HG03575 (cell line): ENCODE measurements around the gene FBLN1.
"Not testable (repeated sequence)": the region's sequence is repeated elsewhere in the genome, so short reads cannot be mapped to it uniquely, and the experiment has no call there.

Source experiments
- ATAC-seq: cut with Tn5 transposase; IDR thresholded peaks from one replicate; pipeline ENCODE4 v1.9.1; 2021; ENCODE audit not compliant: unreplicated experiment, insufficient number of reproducible peaks, low FRiP score; ENCODE audit errors: extremely low read depth

FBLN1 gene

DNA sequence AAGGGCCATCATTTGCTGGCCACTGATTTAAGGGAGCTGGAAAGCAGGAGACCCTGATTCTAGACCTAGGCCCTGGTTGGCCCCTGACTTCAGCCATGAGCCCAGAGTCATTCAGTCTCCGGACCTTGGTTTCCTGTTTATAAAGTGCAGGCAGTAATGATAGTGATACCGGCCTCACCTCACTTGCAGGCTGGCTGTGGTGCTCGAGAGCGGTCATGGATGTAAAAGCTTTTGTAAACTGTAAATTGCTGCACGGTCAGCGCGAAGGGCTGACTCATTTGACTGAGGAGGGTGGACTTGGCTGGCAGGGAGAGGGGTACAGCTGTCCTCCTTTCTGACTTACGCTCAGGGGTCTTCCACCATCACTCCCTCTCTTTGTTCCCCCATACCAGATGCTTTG, 37.4 kb downstream of the FBLN1 start:
- no peak for ATAC-seq

GRCh38 chr22:45541382-45541979, 38.8 kb downstream of the FBLN1 start:
- ATAC-seq, result no peak

- ATAC-seq, result no peak
Observed at GRCh38 chr22:45542001-45542520, 39.4 kb downstream of the FBLN1 start.

DNA sequence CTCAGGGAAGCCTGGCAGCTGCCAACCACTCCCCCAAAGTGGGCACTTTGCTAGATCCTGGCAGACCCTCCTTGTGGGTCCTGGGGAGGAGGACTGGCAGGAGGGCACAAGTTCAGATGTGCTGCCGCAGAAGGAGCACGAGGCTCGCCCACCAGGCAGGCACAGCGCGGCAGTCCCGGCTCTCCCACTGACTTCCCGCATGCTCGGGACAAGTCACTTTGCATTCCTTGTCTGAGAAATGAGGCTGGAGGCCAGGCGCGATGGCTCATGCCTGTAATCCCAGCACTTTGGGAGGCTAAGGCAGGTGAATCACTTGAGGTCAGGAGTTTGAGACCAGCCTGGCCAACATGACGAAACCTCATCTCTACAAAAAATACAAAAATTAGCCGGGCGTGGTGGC, 40.1 kb downstream of the FBLN1 start:
- not testable (repeated sequence) for ATAC-seq

- ATAC-seq, result no peak
Observed at GRCh38 chr22:45543243-45543642, 40.6 kb downstream of the FBLN1 start.

- no peak for ATAC-seq
Observed at GRCh38 chr22:45544588-45545170, 42.0 kb downstream of the FBLN1 start.

GRCh38 chr22:45546333-45547015, 43.8 kb downstream of the FBLN1 start:
- ATAC-seq, result no peak

- ATAC-seq, result no peak
Observed at GRCh38 chr22:45547016-45547345, 44.3 kb downstream of the FBLN1 start.

- no peak for ATAC-seq
Observed at GRCh38 chr22:45547731-45548130, 45.0 kb downstream of the FBLN1 start.

DNA sequence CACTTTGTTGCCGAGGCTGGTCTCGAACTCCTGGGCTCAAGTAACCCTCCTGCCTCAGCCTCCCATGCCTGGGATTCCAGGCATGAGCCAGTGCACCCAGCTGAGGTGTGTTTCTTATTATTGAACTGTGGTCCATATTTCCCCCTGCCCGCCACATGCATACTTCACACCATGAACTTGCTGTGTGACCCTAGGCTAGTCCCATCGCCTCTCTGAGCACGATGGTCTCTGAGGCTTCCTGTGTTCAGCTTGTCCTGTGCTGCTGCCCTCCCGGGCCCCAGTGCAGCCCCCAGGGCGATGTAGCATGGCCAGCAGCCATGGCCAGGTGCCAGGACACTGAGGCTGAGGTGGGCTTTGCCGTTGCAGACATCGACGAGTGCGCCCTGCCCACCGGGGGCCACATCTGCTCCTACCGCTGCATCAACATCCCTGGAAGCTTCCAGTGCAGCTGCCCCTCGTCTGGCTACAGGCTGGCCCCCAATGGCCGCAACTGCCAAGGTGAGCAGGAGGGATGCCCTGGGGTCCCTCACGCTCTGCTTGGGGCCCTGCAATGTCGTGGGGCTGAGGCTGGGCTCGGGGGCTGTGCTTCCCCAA, 45.7 kb downstream of the FBLN1 start:
- no peak for ATAC-seq

- ATAC-seq, result no peak
Observed at GRCh38 chr22:45548991-45549761, 46.5 kb downstream of the FBLN1 start.

DNA sequence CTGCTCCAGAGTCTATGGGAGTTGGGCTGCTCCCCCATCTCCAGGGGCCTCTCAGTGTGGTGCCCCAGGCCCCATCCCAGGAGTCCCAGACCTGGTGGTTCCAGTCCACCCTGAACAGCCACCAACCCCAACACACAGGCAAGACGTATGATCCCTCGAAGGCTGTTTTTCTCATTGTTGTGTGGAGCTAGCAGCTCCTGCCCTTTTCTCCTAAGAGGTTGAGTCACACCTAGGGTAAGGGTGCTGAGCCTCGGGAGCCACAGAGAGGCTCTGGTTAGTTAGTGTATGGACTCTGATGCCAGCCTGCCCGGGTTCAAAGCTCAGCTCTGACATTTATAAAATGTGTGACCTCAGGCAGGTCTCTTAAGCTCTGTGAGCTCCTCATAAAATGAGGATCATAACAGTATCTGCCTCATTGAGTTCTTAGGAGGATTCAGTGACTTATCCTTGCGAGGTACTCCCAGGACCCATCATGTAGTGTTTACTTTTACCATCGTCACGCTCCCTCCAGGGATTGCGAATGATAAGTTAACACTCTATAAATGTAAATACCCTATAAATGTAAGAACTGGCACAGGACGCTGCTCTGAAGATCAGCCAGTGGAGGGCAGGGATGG, 47.2 kb downstream of the FBLN1 start:
- ATAC-seq, result no peak

DNA sequence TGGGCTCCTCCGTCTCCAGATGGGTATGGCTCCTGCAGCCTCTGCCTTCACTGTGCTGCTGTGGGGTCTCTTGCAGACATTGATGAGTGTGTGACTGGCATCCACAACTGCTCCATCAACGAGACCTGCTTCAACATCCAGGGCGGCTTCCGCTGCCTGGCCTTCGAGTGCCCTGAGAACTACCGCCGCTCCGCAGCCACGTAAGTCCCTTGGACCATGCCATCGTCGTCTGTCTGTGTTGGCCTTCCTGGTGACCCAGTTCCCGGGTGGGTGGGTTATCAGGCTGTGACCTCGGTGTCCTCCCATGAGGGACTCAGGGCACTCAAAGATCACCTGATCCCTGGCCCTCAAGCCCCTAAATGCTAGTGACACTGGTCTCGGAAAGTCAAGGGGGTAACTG, 47.7 kb downstream of the FBLN1 start:
- no peak for ATAC-seq

DNA sequence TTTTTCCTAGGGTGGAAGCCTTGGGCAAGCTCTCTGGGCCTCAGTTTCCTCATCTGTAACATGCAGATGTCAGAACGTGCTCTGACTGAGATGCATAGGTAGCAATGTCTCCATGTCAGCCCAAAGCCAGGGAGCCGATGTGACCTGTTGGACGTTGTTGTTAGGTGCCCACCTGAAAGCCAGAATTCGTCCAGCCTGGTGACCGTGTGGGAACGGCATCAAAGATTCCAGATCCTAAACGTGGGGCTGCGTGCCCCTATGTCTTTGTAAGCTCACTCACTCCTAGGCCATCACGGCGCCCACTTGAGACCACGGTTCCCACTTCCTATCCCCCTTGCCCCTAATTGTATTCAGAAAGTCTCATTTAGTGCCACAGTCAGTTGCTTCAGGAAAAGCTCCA, 48.2 kb downstream of the FBLN1 start:
- ATAC-seq, result no peak

GRCh38 chr22:45551310-45552016, 48.8 kb downstream of the FBLN1 start:
- no peak for ATAC-seq

DNA sequence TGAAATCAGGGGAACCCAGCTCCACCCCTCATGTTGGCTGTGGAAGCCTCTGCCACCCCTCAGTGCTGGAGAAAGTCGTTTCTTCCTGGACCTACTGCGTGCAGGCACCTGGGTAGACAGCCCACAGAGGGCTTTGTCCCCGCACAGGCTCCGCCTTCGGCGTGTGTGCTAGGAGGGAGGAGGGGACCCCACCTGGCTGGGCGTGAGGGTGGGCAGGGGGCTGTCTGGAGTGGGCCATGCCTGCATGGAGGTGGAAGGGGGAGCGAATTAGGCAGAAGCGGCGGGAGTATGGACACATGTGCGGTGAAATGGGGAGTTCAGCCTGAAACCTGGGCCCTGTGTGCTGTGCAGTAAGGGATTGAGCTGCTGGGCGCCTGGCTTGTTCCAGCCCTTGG, 49.3 kb downstream of the FBLN1 start:
- no peak for ATAC-seq

DNA sequence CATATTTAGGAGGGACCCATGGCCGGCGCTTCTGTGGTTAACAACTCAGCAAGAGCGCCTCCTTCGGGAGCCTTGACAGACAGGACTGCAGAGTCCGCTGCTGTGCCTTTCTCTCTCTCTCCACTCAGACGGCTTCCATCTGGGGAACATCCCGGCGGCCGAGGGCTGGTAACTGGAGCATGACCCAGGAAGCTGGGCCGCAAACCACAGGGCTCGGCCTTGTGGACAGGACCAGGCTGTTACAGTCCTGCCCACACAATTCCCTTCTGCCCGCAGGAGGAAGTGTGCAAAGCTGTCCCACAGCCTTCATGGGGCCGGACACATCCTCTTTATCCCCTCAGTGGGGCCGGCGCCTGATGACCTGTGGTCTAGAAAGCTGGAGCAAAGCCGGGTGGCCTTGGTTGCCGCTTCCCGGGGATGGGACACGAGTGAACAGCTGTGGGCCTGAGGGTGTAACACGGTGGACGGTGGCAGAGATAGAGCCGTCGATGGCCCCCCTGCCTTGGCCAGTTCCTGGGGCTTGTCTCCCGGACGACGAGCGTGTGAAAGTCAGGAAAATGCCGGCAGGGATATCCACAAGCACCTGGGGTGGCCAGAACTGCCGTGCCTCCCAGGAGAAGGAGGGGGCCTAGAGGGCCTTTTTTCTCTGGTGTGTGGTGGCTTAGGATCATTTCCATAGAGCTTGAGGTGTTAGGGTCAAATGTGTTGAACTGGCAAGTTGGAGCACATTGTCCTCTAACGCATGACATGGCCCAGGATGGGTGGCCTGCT, 50.1 kb downstream of the FBLN1 start:
- ATAC-seq, result no peak
